GM23338 (cell line): ENCODE data around the gene RNF207.

Experiments used
- ZNF114 ChIP-seq: fragments of 250-450 bp; sonication (Bioruptor Pico); IDR thresholded peaks from 2 replicates; pipeline ENCODE4 v1.5.0; 2020; ENCODE audit warnings: mild to moderate bottlenecking, moderate library complexity
- TF ChIP-seq, protein P1 (sequence below): IDR thresholded peaks from 2 replicates; pipeline ENCODE4 v1.6.1; 2016; ENCODE audit warnings: antibody characterized with exemption
- TF ChIP-seq, protein P2 (sequence below), 2 experiments: fragments of 200-600 bp in 1 of 2; sonication (generic) in 1 of 2; conservative IDR thresholded peaks; 2 replicates each; pipeline versions ENCODE4 v1.5.1 to v1.6.1; 2016 to 2017; ENCODE audit warnings: antibody characterized with exemption in 2 of 2, low read depth in 2 of 2, mild to moderate bottlenecking in 2 of 2, moderate library complexity in 1 of 2

DNA sequence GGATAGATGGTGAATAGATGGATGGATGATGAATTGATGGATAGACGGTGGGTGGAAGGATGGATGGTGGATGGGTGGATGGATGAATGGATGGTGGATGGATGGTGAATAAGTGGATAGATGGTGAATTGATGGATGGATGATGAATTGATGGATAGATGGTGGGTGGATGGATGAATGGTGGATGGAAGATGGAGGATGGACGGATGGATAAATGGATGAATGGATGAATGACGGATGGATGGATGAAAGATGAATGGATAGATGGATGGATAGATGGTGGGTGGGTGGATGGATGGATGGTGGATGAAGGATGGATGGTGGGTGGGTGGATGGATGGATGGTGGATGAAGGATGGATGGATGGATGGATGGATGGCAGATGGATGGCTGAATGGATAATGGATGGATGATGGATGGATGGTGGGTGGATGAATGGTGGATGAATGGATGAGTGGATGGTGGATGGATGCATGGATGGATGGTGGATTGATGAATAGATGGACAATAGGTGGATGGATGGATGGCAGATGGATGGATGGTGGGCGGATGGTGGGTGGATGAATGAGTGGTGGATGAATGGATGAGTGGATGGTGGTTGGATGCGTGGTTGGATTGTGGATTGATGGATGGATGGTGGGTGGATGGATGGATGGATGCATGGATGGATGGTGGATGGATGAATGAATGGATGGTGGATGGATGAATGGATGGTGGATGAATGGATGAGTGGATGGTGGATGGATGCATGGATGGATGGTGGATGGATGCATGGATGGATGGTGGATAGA, 31.1 kb upstream of the RNF207 start:
- TF ChIP-seq, protein P1, sequence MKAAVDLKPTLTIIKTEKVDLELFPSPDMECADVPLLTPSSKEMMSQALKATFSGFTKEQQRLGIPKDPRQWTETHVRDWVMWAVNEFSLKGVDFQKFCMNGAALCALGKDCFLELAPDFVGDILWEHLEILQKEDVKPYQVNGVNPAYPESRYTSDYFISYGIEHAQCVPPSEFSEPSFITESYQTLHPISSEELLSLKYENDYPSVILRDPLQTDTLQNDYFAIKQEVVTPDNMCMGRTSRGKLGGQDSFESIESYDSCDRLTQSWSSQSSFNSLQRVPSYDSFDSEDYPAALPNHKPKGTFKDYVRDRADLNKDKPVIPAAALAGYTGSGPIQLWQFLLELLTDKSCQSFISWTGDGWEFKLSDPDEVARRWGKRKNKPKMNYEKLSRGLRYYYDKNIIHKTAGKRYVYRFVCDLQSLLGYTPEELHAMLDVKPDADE = no peak
- TF ChIP-seq, protein P2, sequence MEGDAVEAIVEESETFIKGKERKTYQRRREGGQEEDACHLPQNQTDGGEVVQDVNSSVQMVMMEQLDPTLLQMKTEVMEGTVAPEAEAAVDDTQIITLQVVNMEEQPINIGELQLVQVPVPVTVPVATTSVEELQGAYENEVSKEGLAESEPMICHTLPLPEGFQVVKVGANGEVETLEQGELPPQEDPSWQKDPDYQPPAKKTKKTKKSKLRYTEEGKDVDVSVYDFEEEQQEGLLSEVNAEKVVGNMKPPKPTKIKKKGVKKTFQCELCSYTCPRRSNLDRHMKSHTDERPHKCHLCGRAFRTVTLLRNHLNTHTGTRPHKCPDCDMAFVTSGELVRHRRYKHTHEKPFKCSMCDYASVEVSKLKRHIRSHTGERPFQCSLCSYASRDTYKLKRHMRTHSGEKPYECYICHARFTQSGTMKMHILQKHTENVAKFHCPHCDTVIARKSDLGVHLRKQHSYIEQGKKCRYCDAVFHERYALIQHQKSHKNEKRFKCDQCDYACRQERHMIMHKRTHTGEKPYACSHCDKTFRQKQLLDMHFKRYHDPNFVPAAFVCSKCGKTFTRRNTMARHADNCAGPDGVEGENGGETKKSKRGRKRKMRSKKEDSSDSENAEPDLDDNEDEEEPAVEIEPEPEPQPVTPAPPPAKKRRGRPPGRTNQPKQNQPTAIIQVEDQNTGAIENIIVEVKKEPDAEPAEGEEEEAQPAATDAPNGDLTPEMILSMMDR (conservative IDR thresholded peaks at IDR 0.05; ENCODE audit: low read depth in 2 of 2) = no peak
- no peak for TF ChIP-seq ZNF114
